DOHH2 (cell line): ENCODE measurements around the gene GFI1B.

Experiments used
- H3F3A ChIP-seq: fragments of 200-600 bp; sonication (generic), shearing (Covaris generic); 2 replicates; pipeline ENCODE4 v1.6.0; 2016; ENCODE audit warnings: antibody characterized with exemption, mild to moderate bottlenecking; ENCODE audit not compliant: control insufficient read depth, insufficient read depth
- H3K27ac ChIP-seq: fragments of 200-600 bp; sonication (generic); 2 replicates; pipeline ENCODE4 v1.5.1; 2014; ENCODE audit warnings: low read depth, mild to moderate bottlenecking, low read length, moderate library complexity
- H3K27me3 ChIP-seq: fragments of 200-600 bp; sonication (generic); 2 replicates; pipeline ENCODE4 v1.6.1; 2014; ENCODE audit warnings: mild to moderate bottlenecking, low read length, mixed read lengths; ENCODE audit not compliant: control insufficient read depth
- H3K36me3 ChIP-seq: fragments of 200-600 bp; sonication (generic); 2 replicates; pipeline ENCODE4 v1.6.1; 2014; ENCODE audit warnings: mild to moderate bottlenecking, low read length, moderate library complexity, mixed read lengths; ENCODE audit not compliant: control insufficient read depth
- H3K4me1 ChIP-seq: fragments of 200-600 bp; sonication (generic); 2 replicates; pipeline ENCODE4 v1.6.1; 2014; ENCODE audit warnings: mild to moderate bottlenecking, low read length, mixed read lengths; ENCODE audit not compliant: control insufficient read depth
- H3K4me2 ChIP-seq: fragments of 200-600 bp; sonication (generic); 2 replicates; pipeline ENCODE4 v1.6.0; 2014; ENCODE audit warnings: mild to moderate bottlenecking, low read length, moderate library complexity
- H3K4me3 ChIP-seq: fragments of 200-600 bp; sonication (generic); 2 replicates; pipeline ENCODE4 v1.5.1; 2014; ENCODE audit warnings: mild to moderate bottlenecking, low read length, mixed read lengths
- H3K79me2 ChIP-seq: fragments of 200-600 bp; sonication (generic); 2 replicates; pipeline ENCODE4 v1.6.1; 2014; ENCODE audit warnings: mild to moderate bottlenecking, low read length, mixed read lengths; ENCODE audit not compliant: control insufficient read depth
- H3K9me2 ChIP-seq: fragments of 200-600 bp; sonication (generic); replicated peaks from 2 replicates; pipeline ENCODE4 v1.6.1; 2014; ENCODE audit warnings: mild to moderate bottlenecking, low read length, mixed read lengths; ENCODE audit not compliant: control insufficient read depth
- H3K9me3 ChIP-seq: fragments of 200-600 bp; sonication (generic); 2 replicates; pipeline ENCODE4 v1.6.1; 2014; ENCODE audit warnings: antibody characterized with exemption, low read length, mixed read lengths; ENCODE audit not compliant: control insufficient read depth, insufficient read depth
- H4K20me1 ChIP-seq: fragments of 200-600 bp; sonication (generic); 2 replicates; pipeline ENCODE4 v1.6.0; 2014; ENCODE audit warnings: low read depth, mild to moderate bottlenecking, antibody characterized with exemption, low read length, moderate library complexity; ENCODE audit not compliant: control insufficient read depth, insufficient read depth
- EZH2phosphoT487 ChIP-seq: fragments of 200-600 bp; sonication (generic); IDR thresholded peaks from 2 replicates; pipeline ENCODE4 v1.6.1; 2017; ENCODE audit warnings: borderline replicate concordance, mild to moderate bottlenecking, antibody characterized with exemption, low read length, moderate library complexity, mixed read lengths
- TF ChIP-seq, protein P1 (sequence below): fragments of 200-600 bp; sonication (generic); IDR thresholded peaks from one replicate; pipeline ENCODE4 v1.5.1; 2014; ENCODE audit warnings: antibody characterized with exemption, mild to moderate bottlenecking, low read depth, low read length; ENCODE audit not compliant: poor library complexity, severe bottlenecking

The GFI1B gene

DNA sequence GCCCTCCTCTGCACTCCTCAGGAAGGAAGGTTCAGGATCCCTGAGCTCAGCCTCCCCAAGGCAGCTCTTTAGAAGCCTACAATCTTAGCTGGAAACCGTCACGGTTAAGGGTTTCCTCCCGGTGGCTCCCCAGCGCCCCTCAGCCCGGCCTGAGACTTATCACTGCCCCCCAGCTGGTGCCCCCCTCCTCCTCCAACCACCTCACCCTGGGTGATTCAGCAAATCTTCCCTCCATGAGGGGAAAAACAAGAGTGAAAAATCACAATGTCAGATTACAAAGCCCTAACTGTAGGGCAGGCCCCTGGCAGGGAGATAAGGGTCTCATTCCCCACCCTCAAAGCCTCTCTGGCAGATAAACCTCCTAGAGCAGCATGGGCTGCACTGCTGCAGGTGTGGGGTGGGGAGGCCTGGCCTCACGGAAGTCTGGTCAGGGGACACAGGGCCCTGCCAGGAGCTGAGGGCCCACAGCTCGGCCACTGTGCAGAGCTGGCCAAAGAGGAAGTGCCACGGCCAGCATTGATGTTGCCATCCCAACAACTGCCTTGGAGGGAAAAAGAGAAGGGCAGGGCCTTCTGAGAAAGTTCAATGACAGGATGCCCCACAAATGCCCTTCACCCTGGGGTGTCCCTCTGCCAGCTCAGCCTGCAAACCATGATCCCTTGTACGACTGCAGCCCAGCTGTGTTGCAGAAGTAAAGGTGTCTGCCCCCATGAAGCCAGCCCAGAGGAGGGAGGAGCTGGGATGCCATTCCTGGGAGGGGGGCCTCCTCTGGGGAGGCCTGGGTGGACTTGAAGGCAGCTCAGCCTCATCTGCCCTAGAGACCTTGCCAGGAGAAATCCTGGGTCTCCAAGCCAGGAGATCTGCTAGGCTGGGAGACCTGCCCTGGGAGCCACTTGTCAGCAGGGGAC, 25.9 kb downstream of the GFI1B start:
- Histone ChIP-seq H4K20me1 (no peaks in the 10 kb centered on the region), H3K4me2 (no peak overlapping the region), H3K4me3 (no peak overlapping the region), H3K9me2 (no peaks in the 10 kb centered on the region), H3K9me3 (no peaks in the 10 kb centered on the region), H3F3A (no peaks in the 10 kb centered on the region), H3K27me3 (peaks cover 33% of the 10 kb centered on the region), H3K27ac (no peak overlapping the region), H3K36me3 (no peaks in the 10 kb centered on the region), H3K4me1 (no peaks in the 10 kb centered on the region), H3K79me2 (no peaks in the 10 kb centered on the region)
- TF ChIP-seq, protein P1, sequence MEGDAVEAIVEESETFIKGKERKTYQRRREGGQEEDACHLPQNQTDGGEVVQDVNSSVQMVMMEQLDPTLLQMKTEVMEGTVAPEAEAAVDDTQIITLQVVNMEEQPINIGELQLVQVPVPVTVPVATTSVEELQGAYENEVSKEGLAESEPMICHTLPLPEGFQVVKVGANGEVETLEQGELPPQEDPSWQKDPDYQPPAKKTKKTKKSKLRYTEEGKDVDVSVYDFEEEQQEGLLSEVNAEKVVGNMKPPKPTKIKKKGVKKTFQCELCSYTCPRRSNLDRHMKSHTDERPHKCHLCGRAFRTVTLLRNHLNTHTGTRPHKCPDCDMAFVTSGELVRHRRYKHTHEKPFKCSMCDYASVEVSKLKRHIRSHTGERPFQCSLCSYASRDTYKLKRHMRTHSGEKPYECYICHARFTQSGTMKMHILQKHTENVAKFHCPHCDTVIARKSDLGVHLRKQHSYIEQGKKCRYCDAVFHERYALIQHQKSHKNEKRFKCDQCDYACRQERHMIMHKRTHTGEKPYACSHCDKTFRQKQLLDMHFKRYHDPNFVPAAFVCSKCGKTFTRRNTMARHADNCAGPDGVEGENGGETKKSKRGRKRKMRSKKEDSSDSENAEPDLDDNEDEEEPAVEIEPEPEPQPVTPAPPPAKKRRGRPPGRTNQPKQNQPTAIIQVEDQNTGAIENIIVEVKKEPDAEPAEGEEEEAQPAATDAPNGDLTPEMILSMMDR = no peak
- no peak for TF ChIP-seq EZH2phosphoT487

DNA sequence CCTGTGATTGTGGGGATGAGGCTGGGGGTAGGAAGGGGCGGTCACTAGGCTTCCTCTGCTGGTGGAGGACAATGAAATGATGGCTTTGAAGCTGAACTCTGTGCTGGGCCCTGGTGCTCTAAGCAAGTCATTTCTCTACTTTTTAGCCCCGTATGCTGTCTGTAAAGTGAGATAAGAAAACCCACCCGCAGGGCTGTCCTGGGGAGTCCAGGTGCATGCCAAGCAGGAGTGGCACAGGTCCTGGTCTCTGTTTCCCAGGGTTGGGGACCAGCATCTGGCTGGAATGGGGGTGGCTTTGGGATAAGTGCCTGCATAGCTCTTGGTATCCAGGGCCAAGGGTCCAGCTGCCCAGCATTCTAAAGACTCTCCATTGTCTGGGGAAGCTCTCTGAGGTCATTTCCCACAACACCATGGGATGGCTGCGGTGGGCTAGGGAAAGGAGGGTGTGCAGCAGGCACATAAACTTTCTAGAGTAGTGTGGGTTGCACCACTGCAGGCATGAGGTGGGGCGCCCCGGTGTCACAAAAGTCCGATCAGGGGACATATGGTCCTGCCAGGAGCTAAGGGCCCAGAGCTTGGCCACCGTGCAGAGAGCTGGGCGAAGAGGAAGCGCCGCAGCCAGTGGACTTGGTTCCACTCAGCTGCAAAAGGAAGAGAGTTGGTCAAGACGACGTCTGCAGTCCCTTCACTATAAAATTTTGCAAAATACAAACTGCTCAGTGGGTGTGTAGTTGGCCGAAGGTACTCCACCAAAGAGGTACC, 26.7 kb downstream of the GFI1B start:
- Histone ChIP-seq H3K4me1 (no peaks in the 10 kb centered on the region), H3K36me3 (no peaks in the 10 kb centered on the region), H3K27ac (no peak overlapping the region), H3K9me2 (no peaks in the 10 kb centered on the region), H4K20me1 (no peaks in the 10 kb centered on the region), H3F3A (no peaks in the 10 kb centered on the region), H3K4me3 (no peak overlapping the region), H3K4me2 (no peak overlapping the region), H3K9me3 (no peaks in the 10 kb centered on the region), H3K27me3 (peaks cover 28% of the 10 kb centered on the region), H3K79me2 (no peaks in the 10 kb centered on the region)
- TF ChIP-seq EZH2phosphoT487 = no peak
- TF ChIP-seq, protein P1 = no peak

DNA sequence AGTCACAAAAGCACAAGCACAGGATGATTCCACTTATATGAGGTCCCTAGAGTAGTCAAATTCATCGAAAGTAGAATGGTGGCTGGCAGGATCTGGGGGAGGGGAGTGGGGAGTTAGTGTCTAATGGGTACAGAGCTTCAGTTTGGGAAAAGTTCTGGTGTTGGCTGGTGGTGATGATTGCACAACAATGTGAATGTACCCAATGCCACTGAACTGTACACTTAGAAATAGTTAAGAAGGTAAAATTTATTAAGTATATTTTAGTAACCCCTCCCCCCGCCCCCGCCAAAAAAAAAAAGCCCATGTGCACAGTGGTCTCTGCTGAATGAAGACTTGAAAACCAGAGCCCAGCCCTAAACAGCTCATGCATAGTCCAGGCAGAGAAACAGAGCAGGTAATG, 27.5 kb downstream of the GFI1B start:
- H3K4me2 ChIP-seq = no peak overlapping the region
- no peak overlapping the region for H3K27ac ChIP-seq
- no peak overlapping the region for H3K4me3 ChIP-seq
- H3K4me1 ChIP-seq = no peaks in the 10 kb centered on the region
- TF ChIP-seq, protein P1 = no peak
- TF ChIP-seq EZH2phosphoT487 = no peak
- H3K27me3 ChIP-seq = peaks cover 23% of the 10 kb centered on the region
- H3K9me2 ChIP-seq = no peaks in the 10 kb centered on the region
- H3K9me3 ChIP-seq = no peaks in the 10 kb centered on the region
- H4K20me1 ChIP-seq = no peaks in the 10 kb centered on the region
- H3K36me3 ChIP-seq = no peaks in the 10 kb centered on the region
- H3K79me2 ChIP-seq = no peaks in the 10 kb centered on the region
- H3F3A ChIP-seq = no peaks in the 10 kb centered on the region
